GM19467 (cell line): ENCODE measurements around the gene RIPOR2.

Experiments
- ATAC-seq: cut with Tn5 transposase; IDR thresholded peaks from one replicate; pipeline ENCODE4 v1.9.1; 2021; ENCODE audit warnings: mild to moderate bottlenecking, moderate library complexity; ENCODE audit not compliant: unreplicated experiment

RIPOR2 gene

GRCh38 chr6:24906314-24906713 lies 29.4 kb downstream of the RIPOR2 start:
- no peak for ATAC-seq

GRCh38 chr6:24905483-24905882 lies 30.3 kb downstream of the RIPOR2 start:
- no peak for ATAC-seq

- ATAC-seq: no peak
Measured at GRCh38 chr6:24903681-24904080, 32.1 kb downstream of the RIPOR2 start.

DNA sequence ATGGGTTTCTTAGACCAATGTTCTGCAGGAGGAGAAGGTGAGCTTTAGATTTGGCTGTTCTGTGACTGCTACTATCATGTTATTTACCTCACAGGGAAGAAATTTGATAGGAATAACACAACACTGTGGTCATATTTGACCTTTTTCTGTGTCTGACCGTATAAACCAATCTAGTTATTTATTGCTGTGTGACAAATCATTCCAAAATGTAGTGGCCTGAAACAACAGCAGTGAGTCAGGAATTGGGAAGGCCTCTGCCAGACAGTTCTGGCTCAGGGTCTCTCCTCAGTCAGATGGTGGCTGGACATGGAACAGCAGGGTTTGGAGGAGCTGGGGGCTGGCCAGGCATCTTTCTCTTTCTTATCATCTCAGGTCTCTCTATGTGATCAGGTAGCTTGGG lies 33.0 kb downstream of the RIPOR2 start:
- ATAC-seq: no peak

- ATAC-seq: no peak
Measured at GRCh38 chr6:24901698-24902328, 33.9 kb downstream of the RIPOR2 start.

DNA sequence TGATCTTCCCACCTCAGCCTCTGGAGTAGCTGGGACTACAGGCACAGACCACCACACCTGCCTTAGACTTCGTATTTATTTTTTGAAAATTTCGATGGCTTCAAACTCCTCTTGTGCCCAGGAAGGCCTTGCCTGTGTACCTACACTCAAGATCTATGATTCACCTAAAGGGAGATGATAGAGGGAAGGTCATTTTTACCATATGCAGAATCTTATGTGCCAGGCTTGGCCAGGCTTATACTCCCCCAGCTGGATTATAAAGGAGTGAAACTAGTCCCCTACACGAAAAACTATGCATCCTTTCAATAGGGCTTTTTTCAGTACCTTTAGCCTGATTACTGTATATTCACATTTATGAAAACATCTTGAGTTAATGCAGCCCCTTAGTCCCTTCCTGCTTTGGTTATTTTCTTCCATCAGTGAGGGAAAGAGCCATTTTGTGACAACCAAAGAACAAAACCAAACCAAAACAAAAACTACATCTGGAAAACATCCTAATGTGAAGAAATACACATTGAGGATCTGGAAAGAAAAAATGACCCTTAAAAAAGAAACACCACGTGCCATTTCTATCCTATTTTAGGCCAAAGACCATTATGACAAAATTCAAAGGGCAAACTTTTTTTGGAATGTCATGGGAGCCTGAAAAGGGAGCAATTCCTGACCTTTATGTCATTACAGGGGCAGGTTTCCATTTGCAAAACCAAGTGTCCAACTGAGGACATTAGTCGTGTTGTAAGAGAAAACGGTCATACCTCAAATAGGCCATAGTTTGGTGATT lies 34.7 kb downstream of the RIPOR2 start:
- ATAC-seq: no peak

DNA sequence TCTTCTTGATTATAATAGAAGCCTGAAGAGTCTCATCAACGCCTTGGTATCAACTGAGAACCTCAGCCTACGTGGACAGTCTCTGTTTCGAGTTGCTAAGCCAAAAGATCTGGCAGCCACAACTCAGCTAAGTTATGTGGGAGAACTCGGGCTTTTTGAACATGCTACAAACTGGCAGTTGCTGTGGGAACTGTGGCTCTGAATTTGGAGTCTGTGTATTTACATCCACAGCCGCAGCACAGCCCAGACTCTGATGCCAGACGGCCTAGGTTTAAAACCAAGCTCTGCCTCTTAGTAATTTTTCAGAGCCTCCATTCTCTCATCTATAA lies 35.8 kb downstream of the RIPOR2 start:
- ATAC-seq: no peak

DNA sequence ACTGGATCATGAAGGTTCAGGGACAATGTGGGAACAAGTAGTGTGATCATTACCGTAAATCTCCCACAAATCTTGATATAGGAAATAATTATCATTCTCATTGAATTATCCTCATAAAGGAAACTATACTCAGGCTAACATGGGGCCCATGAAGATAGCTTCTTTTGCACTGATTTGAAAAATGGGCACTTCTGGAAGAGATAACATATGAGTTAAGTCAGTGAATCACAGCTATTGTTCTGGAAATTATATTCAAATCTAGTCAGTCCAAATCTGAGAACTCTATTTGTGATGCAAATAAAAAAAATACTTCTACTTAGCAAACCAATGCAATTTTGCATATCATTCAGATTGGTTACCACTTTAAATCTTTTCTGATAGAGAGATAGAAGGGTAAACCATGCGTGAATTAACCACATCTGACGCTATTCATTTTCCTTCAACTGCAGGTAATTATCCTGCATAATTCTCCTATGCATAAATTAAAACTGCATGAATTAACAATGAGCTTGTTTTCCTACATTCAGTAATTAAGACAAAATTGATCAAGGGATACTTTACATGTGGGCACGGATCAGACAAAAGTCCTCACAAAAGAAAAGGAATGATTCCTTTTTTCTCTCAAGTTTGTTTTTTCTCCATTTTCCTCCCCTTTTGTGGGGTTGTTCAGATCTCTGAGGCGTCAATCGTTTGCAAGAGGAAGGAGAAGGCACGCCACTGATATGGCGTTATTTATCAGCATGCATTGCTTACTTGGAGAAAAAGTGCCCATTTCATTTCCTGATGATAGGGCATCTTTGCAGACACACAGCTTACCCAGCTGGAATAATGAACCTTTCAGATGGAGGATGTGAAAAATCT lies 36.4 kb downstream of the RIPOR2 start:
- ATAC-seq: no peak

GRCh38 chr6:24898676-24899075 lies 37.1 kb downstream of the RIPOR2 start:
- no peak for ATAC-seq

GRCh38 chr6:24897186-24897585 lies 38.6 kb downstream of the RIPOR2 start:
- no peak for ATAC-seq

GRCh38 chr6:24893342-24893850 lies 42.4 kb downstream of the RIPOR2 start:
- no peak for ATAC-seq

GRCh38 chr6:24891004-24891403 lies 44.8 kb downstream of the RIPOR2 start:
- ATAC-seq: no peak

DNA sequence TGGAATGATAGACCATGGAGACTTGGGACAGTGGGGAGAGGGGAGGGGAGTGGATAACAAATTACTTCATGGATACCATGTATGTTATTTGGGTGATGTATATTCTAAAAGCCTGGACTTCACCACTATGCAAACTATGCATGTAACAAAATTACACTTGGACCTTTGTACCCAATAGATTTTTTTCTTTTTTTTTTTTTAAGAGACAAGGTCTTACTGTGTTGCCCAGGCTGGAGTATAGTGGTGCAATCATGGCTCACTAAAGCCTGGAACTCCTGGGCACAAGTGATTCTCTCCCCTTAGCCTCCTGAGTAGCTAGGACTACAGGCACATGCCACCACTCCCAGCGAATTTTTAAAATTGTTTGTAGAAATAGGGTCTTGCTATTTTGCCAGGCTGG lies 45.3 kb downstream of the RIPOR2 start:
- no peak for ATAC-seq

GRCh38 chr6:24888715-24889370 lies 46.9 kb downstream of the RIPOR2 start:
- ATAC-seq: no peak

DNA sequence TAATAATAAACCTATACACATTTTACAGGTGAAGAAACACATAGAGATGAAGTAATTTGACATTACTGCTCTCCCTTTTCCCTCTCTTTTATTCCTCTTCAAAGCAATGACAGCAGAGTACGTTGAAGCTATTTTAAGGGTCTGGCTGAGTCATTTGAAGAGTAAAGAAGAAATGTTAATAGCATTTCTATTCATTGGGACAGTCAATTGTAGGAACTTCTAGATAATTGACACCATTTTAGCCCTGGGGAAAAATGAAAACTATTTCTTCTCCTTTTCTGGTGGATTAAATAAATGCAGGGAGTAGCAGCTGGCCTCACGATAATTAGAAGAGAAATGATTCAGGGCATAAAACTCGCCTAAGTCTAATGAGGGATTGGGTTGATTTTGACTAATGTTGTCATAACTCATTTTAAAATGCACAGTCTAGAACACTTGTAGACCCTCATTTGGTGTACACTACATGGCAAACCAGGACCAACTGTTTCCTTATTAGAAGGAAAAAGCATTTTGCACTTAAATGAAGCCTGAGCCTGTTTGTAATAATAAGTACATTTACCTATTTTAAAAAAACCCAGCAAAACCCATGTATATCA lies 48.1 kb downstream of the RIPOR2 start:
- ATAC-seq: no peak

- peak; percentile 48 for ATAC-seq
Measured at GRCh38 chr6:24883618-24884017, 52.1 kb downstream of the RIPOR2 start.

DNA sequence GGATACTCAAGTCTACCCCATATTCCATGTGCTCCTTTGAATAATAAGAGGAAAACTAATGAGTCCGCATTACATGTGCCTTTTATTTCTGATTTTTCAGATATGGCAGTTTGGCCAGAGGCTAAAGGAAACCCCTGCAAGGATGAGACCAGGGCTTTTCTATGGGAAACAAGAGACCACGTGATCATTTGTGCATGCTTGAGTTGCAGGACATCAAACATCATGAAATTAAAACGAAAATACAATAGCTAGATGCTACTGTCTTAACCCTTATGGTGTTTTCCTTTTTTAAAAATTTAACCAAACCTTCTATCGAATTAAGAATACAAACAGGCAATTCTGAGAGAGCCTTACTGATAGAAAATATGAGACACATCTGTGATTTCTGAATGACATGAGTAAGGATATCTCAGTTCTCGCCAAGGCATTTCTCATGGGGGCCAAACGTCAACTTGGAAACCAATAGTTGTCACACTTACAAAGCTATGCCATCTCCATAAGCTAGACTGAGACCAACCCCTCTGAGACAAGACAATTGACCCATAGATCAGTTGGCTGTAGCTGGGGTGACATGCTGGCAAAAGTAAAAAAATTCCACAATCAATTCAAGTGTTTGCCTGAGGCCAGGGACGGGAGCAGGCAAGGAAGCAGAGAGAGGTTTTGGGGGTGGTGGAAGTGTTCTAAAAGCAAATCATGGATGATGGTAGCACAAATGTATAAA lies 52.8 kb downstream of the RIPOR2 start:
- no peak for ATAC-seq

- no peak for ATAC-seq
Measured at GRCh38 chr6:24882295-24882694, 53.5 kb downstream of the RIPOR2 start.

- ATAC-seq: no peak
Measured at GRCh38 chr6:24881376-24881775, 54.4 kb downstream of the RIPOR2 start.

- ATAC-seq: no peak
Measured at GRCh38 chr6:24880451-24880850, 55.3 kb downstream of the RIPOR2 start.
